HL-60/S4 treated with phorbol 12-myristate 13-acetate at 8.2 ng/mL for 4 days and 3 days (cell line): Measurements from ENCODE around the gene TCOF1.
"Not testable (repeated sequence)": the region's sequence is repeated elsewhere in the genome, so short reads cannot be mapped to it uniquely, and the experiment has no call there.

Source experiments
- in situ Hi-C: fragments of 300-500 bp; cut with MboI; formaldehyde crosslinking; loops from 2 replicates; pipeline ENCODE4 v1.15.0; 2022; ENCODE audit warnings: low sequenced_read_pairs

The TCOF1 gene

DNA sequence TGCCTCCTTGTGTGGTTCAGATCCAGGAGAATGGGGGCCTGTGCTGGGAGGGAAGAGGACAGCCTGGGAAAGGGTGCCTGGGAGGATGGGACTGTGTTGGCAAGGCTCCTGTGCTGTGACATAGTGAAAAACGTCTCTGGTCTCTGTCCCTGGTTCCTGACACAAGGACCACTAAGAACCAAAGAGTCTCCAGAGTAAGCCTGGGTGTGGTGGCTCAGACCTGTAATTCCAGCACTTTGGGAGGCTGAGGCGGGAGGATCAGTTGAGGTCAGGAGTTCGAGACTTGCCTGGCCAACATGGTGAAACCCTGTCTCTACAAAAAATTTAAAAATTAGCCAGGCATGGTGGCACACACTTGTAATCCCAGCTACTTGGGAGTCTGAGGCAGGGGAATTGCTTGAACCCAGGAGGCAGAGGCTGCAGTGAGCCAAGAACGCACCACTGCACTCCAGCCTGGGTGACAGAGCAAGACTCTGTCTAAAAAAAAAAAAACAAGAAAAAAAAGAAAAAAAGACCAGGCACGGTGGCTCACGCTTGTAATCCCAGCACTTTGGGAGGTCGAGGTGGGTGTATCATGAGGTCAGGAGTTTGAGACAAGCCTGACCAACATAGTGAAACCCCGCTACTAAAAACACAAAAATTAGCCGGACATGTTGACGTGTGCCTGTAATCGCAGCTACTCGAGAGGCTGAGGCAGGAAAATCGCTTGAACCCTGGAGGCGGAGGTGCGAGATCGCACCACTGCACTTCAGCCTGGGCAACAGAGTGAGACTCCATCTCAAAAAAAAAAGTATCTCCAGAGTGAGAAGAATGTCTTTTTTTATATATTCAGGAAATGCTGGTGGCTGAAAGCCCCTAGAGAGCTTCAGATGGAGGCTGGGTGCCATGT is 56.6 kb downstream of the TCOF1 start:
- in situ Hi-C loops: not testable (repeated sequence)

- in situ Hi-C loops: no loop called here
Observed at GRCh38 chr5:150419630-150420270, 62.3 kb downstream of the TCOF1 start.

- in situ Hi-C loops: no loop called here
Observed at GRCh38 chr5:150422075-150422474, 64.6 kb downstream of the TCOF1 start.

DNA sequence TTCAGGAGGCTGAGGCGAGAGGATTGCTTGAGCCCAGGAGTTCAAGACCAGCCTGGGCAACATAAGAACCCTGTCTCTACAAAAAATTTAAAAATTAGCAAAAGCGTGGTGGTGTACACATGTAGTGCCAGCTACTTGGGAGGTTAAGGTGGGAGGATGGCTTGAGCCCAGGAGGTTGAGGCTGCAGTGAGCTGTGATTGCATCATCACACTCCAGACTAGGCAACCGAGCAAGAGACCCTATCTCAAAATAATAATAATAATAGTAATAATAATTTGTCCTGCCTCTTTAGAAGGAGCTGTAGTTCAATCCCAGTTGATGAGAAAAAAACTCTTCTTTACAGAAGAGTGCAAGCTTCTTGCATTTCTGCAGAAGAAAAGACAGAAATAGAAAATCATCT is 65.3 kb downstream of the TCOF1 start:
- in situ Hi-C loops: no loop called here

DNA sequence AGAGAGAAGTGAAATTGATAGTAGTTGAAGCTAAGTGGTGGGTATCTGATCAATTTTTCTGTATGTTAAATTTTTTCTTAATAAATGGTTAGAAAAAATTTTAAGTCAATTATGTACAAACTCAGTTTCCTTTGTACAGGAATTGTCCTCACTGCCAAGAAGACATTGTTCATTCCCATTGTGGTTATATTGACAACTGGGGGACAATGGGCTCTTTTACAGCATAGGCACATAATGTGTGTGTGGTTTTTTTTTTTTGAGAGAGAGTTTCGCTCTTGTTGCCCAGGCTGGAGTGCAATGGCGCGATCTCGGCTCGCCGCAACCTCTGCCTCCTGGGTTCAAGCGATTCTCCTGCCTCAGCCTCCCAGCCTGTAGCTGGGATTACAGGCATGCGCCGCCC is 68.7 kb downstream of the TCOF1 start:
- in situ Hi-C loops: not testable (repeated sequence)

DNA sequence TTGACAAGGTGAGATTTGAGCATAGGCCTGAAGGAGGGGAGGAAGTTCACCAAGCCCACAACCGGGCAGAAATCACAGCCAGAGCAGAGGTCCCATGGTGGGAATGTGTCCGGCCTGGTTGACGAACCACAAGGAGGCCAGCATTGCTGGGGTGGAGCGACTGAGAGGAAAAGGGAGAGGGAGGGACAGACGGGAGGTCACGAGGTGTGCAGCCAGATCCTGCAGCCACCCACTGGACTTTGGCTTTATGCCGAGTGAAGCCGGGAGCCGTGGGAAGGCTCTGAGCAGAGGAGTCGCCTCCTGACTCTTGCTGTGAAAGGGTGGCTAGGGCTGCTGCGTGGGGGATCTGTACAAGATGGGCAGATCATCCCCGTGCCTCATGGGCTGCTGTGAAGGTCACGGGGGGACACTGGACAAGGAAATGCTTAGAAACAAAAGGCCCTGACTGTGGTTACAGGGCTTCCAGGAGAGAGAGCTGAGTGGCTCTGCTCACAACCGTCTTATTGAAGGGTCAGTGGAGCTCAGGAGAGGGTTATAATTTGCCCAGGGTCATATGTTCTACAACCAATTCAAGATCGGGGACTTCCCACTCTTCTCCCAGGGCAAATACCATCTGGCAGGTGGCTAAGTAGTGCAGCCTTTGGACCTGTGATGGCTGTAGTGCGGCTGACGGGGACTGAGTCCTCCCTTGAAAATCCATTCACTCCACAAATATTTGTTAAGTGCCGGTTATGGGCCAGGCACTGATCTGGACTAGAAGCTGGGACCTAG is 70.8 kb downstream of the TCOF1 start:
- in situ Hi-C loops: no loop called here

- in situ Hi-C loops: no loop called here
Observed at GRCh38 chr5:150428978-150429377, 71.5 kb downstream of the TCOF1 start.

DNA sequence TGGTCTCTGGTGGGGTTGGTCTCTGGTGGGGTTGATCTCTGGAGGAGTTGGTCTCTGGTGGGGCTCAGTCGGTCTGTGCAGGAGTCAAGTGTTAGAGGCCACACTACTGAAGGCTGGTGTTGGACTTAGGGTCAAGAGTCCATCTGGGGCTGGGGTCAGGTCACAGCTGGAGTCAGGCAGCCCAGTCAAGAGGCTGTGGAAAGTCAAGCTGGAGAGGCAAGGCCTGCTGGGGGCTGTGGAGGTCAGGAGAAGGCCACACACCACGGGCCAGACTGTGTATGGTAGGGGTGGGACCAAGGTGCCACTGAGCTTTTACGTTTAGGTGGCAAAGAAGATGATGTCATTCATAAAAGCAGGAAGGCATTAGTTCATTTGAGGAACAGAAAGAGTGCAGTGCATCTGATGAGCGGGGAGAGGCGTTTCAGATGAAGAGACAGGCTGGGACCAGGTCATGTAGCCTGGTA is 71.9 kb downstream of the TCOF1 start:
- in situ Hi-C loops: no loop called here

- in situ Hi-C loops: no loop called here
Observed at GRCh38 chr5:150431048-150431447, 73.6 kb downstream of the TCOF1 start.

- in situ Hi-C loops: no loop called here
Observed at GRCh38 chr5:150431574-150431973, 74.1 kb downstream of the TCOF1 start.

GRCh38 chr5:150434464-150434863 is 77.0 kb downstream of the TCOF1 start:
- in situ Hi-C loops: no loop called here

DNA sequence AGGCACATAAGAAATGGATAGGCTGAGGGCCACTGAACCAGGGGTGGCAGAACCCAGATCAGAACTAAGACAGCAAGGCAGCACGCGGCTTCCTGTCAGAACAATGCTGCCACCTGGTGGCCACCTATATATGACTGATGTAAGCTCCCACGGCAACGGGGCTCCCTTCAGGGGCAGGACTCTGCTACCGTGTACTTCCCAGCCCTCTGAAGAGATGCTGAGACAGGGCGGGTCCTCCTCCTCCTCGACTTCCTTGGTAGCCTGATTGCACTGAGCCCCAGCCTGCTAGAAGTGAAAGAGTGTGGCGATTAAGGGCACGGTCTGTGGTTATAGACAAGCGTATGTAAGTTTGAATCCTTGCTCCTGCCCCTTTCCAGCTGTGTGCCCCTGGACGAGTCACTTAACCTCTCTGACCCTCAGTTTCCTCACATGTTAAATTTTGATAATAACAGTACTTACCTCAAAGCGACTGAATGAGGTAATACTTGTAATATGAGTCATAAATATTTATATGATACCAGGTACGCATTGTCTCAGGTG is 78.7 kb downstream of the TCOF1 start:
- in situ Hi-C loops: no loop called here

- in situ Hi-C loops: no loop called here
Observed at GRCh38 chr5:150438873-150439546, 81.5 kb downstream of the TCOF1 start.

GRCh38 chr5:150440948-150441812 is 83.7 kb downstream of the TCOF1 start:
- in situ Hi-C loops: no loop called here

DNA sequence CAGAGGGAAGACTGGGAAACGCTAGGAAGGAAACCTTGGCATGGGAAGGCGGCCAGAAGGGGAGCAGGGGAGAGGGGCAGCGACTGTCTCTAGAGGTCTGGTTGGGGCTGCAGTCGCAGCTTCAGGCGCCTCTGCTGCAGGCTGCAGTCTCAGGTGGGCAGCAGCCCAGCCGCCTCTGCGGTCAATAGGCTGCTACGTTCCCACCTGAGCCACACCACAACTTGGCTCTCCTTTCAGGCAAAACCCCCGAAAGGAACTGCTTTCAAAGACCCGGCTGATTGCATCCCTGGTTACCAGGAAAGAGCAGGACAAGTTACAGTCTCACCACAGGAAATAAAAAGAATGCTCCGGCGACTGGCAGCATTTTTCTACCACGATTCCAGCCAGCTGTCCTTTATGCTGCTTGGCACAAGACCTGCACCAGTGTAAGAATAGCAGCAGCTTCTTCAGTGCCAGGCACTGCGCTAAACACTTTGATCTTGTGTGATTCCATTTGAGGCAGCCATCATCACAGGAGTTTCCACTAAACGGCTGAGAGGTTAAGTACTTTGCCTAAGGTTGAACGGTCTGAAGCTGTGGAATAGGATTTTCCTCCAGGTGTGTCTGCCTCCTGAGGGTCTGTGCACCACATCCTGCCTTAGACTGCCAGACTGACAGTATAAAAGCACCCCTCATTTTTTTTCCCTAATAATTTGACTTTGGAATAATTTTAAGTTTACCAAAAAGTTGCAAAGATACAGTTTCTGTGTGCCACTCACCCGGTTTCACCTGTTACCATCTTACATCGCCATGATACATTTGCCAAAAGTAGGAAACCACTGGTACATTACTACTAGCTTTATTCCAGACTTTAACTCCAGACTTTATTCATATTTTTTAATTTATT is 84.6 kb downstream of the TCOF1 start:
- in situ Hi-C loops: no loop called here

- in situ Hi-C loops: no loop called here
Observed at GRCh38 chr5:150442699-150443080, 85.2 kb downstream of the TCOF1 start.

DNA sequence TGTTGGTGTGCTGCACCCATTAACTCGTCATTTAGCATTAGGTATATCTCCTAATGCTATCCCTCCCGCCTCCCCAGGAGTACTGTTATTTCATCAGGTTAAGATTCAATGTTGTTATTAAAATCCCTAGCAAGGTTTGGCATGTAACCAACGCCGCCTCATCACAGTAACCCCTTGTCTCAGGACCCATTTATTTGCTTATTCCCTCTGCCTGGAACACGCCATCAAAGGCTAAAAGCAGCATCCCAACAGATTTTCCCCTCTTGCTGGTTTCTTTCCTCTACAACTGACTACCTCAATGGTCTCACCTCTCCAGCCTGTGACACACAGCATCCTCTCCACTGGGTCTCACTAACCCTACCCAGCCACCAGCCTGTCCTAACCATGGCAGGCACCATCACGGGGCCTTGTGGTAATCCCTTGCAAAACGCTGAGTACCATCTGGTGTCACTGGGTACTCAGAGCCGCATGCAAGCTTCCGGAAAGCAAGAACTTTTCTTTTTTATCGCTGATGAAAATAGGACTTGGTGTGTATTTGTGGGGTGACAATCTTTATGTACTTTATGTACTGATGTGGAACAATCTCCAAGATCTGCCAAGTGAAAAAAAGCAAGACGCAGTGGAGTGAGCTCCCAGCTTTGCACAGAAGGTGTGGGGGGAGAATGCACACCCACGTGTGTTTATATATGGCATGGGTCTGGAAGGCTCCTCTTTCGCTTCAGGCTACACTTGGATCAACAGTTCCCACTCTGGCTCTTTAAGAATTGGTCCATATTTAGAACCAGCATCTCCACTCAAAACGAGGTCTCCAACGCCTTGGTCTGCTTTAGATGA is 86.0 kb downstream of the TCOF1 start:
- in situ Hi-C loops: no loop called here

GRCh38 chr5:150444770-150445169 is 87.3 kb downstream of the TCOF1 start:
- in situ Hi-C loops: no loop called here
